Neuronal stem cell (in vitro differentiated cells): ENCODE data around the gene PCSK5.
"Not testable (repeated sequence)": the region's sequence is repeated elsewhere in the genome, so short reads cannot be mapped to it uniquely, and the experiment has no call there.

Experiments
- DNase-seq: peaks from one replicate; pipeline ENCODE4 v3.0.0-alpha.2; 2013; ENCODE audit warnings: low spot score
- H2AFZ ChIP-seq: one replicate; pipeline ENCODE4 v1.6.1; 2013; ENCODE audit warnings: mild to moderate bottlenecking, low read length, inconsistent platforms
- H2AK5ac ChIP-seq: 2 replicates; pipeline ENCODE4 v1.6.1; 2013; ENCODE audit warnings: low read depth, mild to moderate bottlenecking, inconsistent platforms, low read length, moderate library complexity, mixed read lengths
- H2BK120ac ChIP-seq: 2 replicates; pipeline ENCODE4 v1.6.1; 2013; ENCODE audit warnings: low read depth, mild to moderate bottlenecking, inconsistent platforms, low read length, moderate library complexity, mixed read lengths
- H2BK12ac ChIP-seq: one replicate; pipeline ENCODE4 v1.6.1; 2013; ENCODE audit warnings: low read length, inconsistent platforms
- H2BK15ac ChIP-seq: 2 replicates; pipeline ENCODE4 v1.6.1; 2013; ENCODE audit warnings: mild to moderate bottlenecking, low read length, inconsistent platforms, mixed read lengths
- H2BK5ac ChIP-seq: one replicate; pipeline ENCODE4 v1.6.1; 2013; ENCODE audit warnings: inconsistent platforms, mild to moderate bottlenecking, low read length, moderate library complexity
- H3K14ac ChIP-seq: one replicate; pipeline ENCODE4 v1.6.1; 2013; ENCODE audit warnings: low read length, inconsistent platforms
- H3K18ac ChIP-seq: 2 replicates; pipeline ENCODE4 v1.6.1; 2013; ENCODE audit warnings: low read length, inconsistent platforms
- H3K23ac ChIP-seq: 2 replicates; pipeline ENCODE4 v1.6.1; 2013; ENCODE audit warnings: low read depth, mild to moderate bottlenecking, mixed read lengths, low read length, inconsistent platforms; ENCODE audit not compliant: poor library complexity
- H3K27ac ChIP-seq: replicated peaks from 3 replicates; pipeline ENCODE4 v1.5.1; 2013; ENCODE audit warnings: low read length, inconsistent platforms
- H3K27me3 ChIP-seq, 3 experiments: 2 replicates each; pipeline ENCODE4 v1.6.1; 2013; ENCODE audit warnings: low read length in 3 of 3, mild to moderate bottlenecking in 2 of 3, inconsistent platforms in 1 of 3, low read depth in 1 of 3, mixed read lengths in 1 of 3, moderate library complexity in 1 of 3; ENCODE audit not compliant: control insufficient read depth in 3 of 3, insufficient read depth in 3 of 3
- H3K36me3 ChIP-seq, 2 donors: replicated peaks in 1 of 2; 2 replicates each; pipeline ENCODE4 v1.6.1; 2013; ENCODE audit warnings: low read length in 2 of 2; ENCODE audit not compliant: control insufficient read depth in 2 of 2, insufficient read depth in 2 of 2
- H3K4ac ChIP-seq: 2 replicates; pipeline ENCODE4 v1.6.1; 2013; ENCODE audit warnings: inconsistent platforms, mild to moderate bottlenecking, low read length, moderate library complexity
- H3K4me1 ChIP-seq, 2 donors: 1 replicate in 1 of 2; 2 replicates in 1 of 2; pipeline ENCODE4 v1.6.1; 2013; ENCODE audit warnings: low read length in 2 of 2, low read depth in 1 of 2; ENCODE audit not compliant: control insufficient read depth in 2 of 2, insufficient read depth in 1 of 2
- H3K4me2 ChIP-seq: one replicate; pipeline ENCODE4 v1.6.1; 2013; ENCODE audit warnings: mild to moderate bottlenecking, low read length, inconsistent platforms; ENCODE audit not compliant: insufficient read depth, poor library complexity, severe bottlenecking
- H3K4me3 ChIP-seq, 2 donors: 2 replicates each; pipeline ENCODE4 v1.5.1; 2013; ENCODE audit warnings: low read length in 2 of 2, mild to moderate bottlenecking in 2 of 2, inconsistent platforms in 1 of 2, moderate library complexity in 1 of 2
- H3K79me1 ChIP-seq: one replicate; pipeline ENCODE4 v1.6.1; 2013; ENCODE audit warnings: low read depth, mild to moderate bottlenecking, inconsistent platforms, low read length, moderate library complexity
- H3K9ac ChIP-seq: one replicate; pipeline ENCODE4 v1.6.1; 2013; ENCODE audit warnings: mild to moderate bottlenecking, low read depth, low read length, inconsistent platforms; ENCODE audit not compliant: poor library complexity
- H3K9me3 ChIP-seq, 2 donors: replicated peaks in 1 of 2; 2 replicates each; pipeline versions ENCODE3 to v1.6.1; 2013; ENCODE audit warnings: low read length in 2 of 2, mild to moderate bottlenecking in 2 of 2, inconsistent platforms in 1 of 2, low read depth in 1 of 2, mixed read lengths in 1 of 2, moderate library complexity in 1 of 2; ENCODE audit not compliant: control insufficient read depth in 2 of 2, insufficient read depth in 1 of 2
- H4K8ac ChIP-seq: one replicate; pipeline ENCODE4 v1.6.1; 2013; ENCODE audit warnings: low read depth, mild to moderate bottlenecking, inconsistent platforms, low read length, moderate library complexity
- H4K91ac ChIP-seq: one replicate; pipeline ENCODE4 v1.6.1; 2013; ENCODE audit warnings: low read length, low read depth, mild to moderate bottlenecking, inconsistent platforms; ENCODE audit not compliant: poor library complexity
- WGBS, 2 donors: extraction: QIAGEN DNeasy Blood & Tissue Kit; methylation state at CpG; one replicate each; pipeline ENCODE4 v1.1.7; 2013; ENCODE audit warnings: missing lambda C conversion rate in 2 of 2, mixed read lengths in 1 of 2; ENCODE audit not compliant: insufficient read length in 2 of 2, insufficient replicate concordance in 1 of 2; ENCODE audit errors: extremely low coverage in 2 of 2; 5-methylcytosine and 5-hydroxymethylcytosine counted together

Gene PCSK5

DNA sequence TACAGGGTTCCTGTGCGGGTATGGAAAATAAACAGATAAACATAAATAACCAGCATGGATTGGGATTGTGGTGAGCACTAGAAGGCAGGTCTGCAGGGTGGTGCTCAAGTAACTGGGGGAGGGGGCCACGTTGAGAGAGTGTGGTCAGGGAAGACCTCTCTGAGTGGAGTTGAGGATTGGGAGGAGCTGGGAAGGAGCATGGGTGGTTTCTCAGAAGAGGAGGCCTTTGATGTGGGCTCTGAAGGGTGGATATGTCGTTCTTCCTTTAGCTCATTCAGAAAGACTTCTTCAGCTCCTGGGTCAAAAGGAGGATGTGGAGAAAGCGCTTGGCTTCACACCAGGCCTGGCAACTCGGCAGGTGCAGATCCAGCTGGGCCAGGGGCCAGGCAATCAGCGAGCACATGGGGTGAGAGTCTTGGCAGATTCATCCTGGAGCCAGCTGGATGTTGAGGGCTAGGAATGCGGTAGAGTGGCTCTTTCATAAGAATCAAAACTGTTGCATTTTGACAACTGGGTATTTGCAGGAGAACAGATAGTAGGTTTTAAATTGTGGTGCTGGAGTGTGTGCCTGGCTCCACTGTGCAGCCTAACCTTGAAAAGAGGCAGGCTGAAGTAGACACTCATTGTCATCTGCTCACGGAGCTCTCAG lies 71.7 kb downstream of the PCSK5 start:
- Histone ChIP-seq H3K9ac (no peak overlapping the region), H2AFZ (no peak overlapping the region), H3K18ac (peak overlapping the region; percentile 20), H2BK12ac (no peak overlapping the region), H4K8ac (no peak overlapping the region), H3K36me3 (peaks cover 0 to 2% of the 10 kb centered on the region in 2 donors), H3K27me3 (no peaks in the 10 kb centered on the region), H3K4me3 (no peak overlapping the region), H3K4ac (no peak overlapping the region), H2BK5ac (peak overlapping the region; percentile 7), H3K14ac (no peak overlapping the region), H4K91ac (no peak overlapping the region), H2BK120ac (no peak overlapping the region), H2BK15ac (no peak overlapping the region), H3K4me2 (no peak overlapping the region), H2AK5ac (no peak overlapping the region), H3K23ac (no peak overlapping the region), H3K4me1 (peaks cover 8 to 14% of the 10 kb centered on the region in 2 donors), H3K27ac (no peak overlapping the region), H3K9me3 (no peaks in the 10 kb centered on the region), H3K79me1 (peaks cover 4% of the 10 kb centered on the region)
- no CpG with 5 or more reads among the region's 8 CpGs for WGBS, 2 donors
- no peak for DNase-seq

DNA sequence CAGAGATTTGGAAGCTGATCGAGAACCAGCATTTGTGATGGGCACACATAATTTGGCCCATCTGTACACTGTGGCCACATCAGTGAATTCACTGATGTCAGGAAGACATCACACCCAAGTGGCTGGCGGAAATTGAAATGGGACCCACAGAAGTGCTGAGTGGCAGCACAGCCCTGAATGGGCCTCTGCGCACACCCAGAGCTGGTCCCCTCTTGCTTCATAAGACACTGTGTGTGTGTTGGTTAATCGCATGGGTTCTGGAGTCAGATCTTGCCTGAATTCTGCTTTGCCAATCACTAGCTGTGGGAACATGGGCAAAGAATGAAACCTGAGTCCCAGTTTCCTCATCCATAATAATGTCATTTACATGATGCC lies 72.2 kb downstream of the PCSK5 start:
- Histone ChIP-seq H2BK120ac (no peak overlapping the region), H3K4me2 (no peak overlapping the region), H3K4me3 (no peak overlapping the region), H3K9ac (no peak overlapping the region), H3K36me3 (peaks cover 0 to 2% of the 10 kb centered on the region in 2 donors), H3K79me1 (peaks cover 4% of the 10 kb centered on the region), H3K23ac (no peak overlapping the region), H2AFZ (no peak overlapping the region), H2BK5ac (no peak overlapping the region), H3K4me1 (peaks cover 8 to 14% of the 10 kb centered on the region in 2 donors), H3K18ac (no peak overlapping the region), H4K91ac (no peak overlapping the region), H4K8ac (no peak overlapping the region), H3K9me3 (no peaks in the 10 kb centered on the region), H2AK5ac (no peak overlapping the region), H3K14ac (no peak overlapping the region), H3K4ac (no peak overlapping the region), H3K27ac (no peak overlapping the region), H2BK12ac (no peak overlapping the region), H3K27me3 (no peaks in the 10 kb centered on the region), H2BK15ac (no peak overlapping the region)
- WGBS, 2 donors: no CpG with 5 or more reads among the region's 4 CpGs
- no peak for DNase-seq

DNA sequence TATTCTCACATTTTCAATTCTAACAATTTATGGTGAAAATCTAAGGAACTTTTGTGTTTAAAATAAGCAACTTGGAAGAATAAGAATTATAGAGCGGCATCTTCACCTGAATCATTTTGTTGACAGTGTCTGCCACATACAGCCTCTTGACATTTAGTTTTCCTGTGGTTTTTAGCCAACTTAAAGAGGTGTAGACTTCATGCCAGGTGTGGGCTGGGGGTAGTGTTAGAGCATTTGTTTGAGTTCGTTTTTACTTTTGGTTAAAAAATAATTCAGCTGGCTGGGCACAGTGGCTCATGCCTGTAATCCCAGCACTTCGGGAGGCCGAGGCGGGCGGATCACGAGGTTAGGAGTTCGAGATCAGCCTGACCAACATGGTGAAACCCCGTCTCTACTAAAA lies 72.8 kb downstream of the PCSK5 start:
- WGBS, 2 donors: no CpG with 5 or more reads among the region's 9 CpGs
- H3K79me1 ChIP-seq, H2BK120ac ChIP-seq, H3K23ac ChIP-seq, H3K18ac ChIP-seq, H2BK5ac ChIP-seq, H3K4ac ChIP-seq, H3K4me2 ChIP-seq, H3K27me3 ChIP-seq, H2BK15ac ChIP-seq, H3K14ac ChIP-seq, DNase-seq, H2AK5ac ChIP-seq, H3K4me3 ChIP-seq, H4K91ac ChIP-seq, H3K27ac ChIP-seq, H3K9me3 ChIP-seq, H3K9ac ChIP-seq, H2AFZ ChIP-seq, H4K8ac ChIP-seq, H2BK12ac ChIP-seq, H3K36me3 ChIP-seq: not testable (repeated sequence)
- H3K4me1 ChIP-seq: peaks cover 8 to 14% of the 10 kb centered on the region in 2 donors

DNA sequence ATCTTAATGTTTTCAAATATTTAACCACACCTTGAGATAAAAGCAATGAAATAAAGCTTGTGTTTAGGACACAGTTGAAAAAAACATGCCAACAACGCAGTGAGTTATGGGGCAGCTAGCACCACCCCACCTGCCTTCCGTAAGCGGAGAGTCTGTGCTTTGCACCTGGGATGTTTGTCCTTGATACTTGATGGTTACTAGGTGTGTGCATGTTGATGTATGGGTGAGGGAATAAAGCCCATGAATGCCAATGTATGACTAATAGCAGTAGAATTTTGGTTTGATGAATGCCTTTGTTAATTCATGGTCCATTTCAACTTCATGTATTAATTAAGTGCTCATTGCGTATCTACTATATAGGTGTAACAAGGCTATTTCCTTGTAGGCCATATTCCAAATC lies 74.0 kb downstream of the PCSK5 start:
- no CpG with 5 or more reads among the region's 4 CpGs for WGBS, 2 donors
- no peaks in the 10 kb centered on the region for H3K9me3 ChIP-seq

More for the DNA sequence above, 74.0 kb downstream of the PCSK5 start:
- no peak overlapping the region for H3K18ac ChIP-seq
- H2AK5ac ChIP-seq: no peak overlapping the region
- H3K23ac ChIP-seq: no peak overlapping the region
- H2BK15ac ChIP-seq: no peak overlapping the region
- H3K4me2 ChIP-seq: no peak overlapping the region
- H3K79me1 ChIP-seq: peaks cover 6% of the 10 kb centered on the region
- H2BK12ac ChIP-seq: no peak overlapping the region
- no peak overlapping the region for H3K4ac ChIP-seq
- no peak overlapping the region for H2AFZ ChIP-seq
- no peak for DNase-seq
- peaks cover 0 to 2% of the 10 kb centered on the region in 2 donors for H3K36me3 ChIP-seq
- H3K4me3 ChIP-seq: no peak overlapping the region
- H3K14ac ChIP-seq: no peak overlapping the region
- H3K27me3 ChIP-seq: no peaks in the 10 kb centered on the region
- no peak overlapping the region for H4K91ac ChIP-seq
- H3K9ac ChIP-seq: no peak overlapping the region
- no peak overlapping the region for H2BK5ac ChIP-seq
- no peak overlapping the region for H2BK120ac ChIP-seq
- H3K27ac ChIP-seq: no peak overlapping the region
- H4K8ac ChIP-seq: no peak overlapping the region
- peaks cover 8 to 11% of the 10 kb centered on the region in 2 donors for H3K4me1 ChIP-seq
